ENCODE measurements around the gene FCER2.

The FCER2 gene

GRCh38 chr19:7677669-7678311, 24.1 kb downstream of the FCER2 start:
- DNase-seq (ENCODE audit: low spot score), result no peak

DNA sequence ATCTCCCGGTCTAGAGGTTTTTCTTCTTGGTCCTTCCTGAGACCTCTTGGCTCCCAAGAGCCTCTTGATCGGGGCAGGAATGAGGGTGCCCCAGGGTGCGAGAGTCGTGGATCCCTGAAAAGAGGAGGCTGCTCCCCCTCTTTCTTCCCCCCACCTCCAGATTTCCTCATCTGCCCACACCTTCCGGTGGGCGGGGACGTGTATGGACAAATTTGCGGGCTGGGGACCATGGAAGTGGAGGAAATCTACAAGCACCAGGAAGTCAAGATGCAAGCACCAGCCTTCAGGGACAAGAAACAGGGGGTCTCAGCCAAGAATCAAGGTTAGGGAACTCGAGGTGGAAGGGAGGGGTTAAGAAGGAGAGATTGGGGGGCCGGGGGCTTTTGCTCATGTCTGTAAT, 25.1 kb downstream of the FCER2 start, which contains the start of gene MCEMP1:
MCEMP1 (plus strand) TSS at position 237 of the 400 bp plus-strand sequence; CDS start at position 268, 31 bp downstream.
- DNase-seq (ENCODE audit: low spot score), result no peak

DNA sequence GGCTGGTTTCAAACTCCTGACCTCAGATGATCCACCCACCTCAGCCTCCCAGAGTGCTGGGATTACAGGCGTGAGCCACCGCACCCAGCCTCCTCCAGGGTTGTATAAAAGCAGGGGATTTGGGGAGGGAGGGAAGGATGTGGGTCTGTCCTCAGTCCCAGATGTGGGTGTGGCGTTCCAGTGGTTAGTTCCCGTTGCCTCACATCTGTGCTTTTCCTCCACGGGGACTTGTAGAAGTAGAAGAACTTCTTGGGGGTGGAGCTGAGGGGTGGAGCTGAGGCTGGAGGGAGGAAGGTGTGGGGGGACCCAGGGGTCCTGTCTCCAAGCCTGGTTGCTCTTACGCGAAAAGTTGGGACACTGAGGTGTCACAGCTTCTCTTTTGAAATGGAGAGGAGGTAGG, 25.6 kb downstream of the FCER2 start:
- DNase-seq (ENCODE audit: low spot score), result no peak

GRCh38 chr19:7674010-7675005, 27.6 kb downstream of the FCER2 start:
- no peak for DNase-seq (ENCODE audit: low spot score)

GRCh38 chr19:7672522-7672921, 29.4 kb downstream of the FCER2 start:
- DNase-seq (ENCODE audit: low spot score), result no peak

- no peak for DNase-seq (ENCODE audit: low spot score)
These were observed 31.1 kb downstream of the FCER2 start for GRCh38 chr19:7670790-7671189.

GRCh38 chr19:7670150-7670783, 31.7 kb downstream of the FCER2 start:
- no peak for DNase-seq (ENCODE audit: low spot score)

DNA sequence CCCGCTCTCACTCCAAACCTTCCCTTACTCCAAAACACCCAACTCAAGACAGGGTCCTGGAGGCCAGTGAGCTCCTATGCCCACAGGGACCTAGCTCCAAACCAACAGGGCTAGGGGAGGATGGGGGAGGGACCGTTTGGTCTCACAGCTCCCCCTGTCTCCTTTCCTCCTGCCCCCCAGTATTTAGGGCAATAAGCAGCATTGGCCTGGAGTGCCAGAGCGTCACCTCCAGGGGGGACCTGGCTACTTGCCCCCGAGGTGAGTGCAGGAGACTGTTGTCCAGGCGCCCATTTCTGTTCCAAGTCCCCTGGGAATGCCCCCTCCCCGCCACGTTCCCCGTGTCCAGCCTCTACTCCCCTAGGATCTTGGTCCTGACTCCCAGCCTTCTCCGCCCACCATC, 32.3 kb downstream of the FCER2 start:
- no peak for DNase-seq (ENCODE audit: low spot score)

DNA sequence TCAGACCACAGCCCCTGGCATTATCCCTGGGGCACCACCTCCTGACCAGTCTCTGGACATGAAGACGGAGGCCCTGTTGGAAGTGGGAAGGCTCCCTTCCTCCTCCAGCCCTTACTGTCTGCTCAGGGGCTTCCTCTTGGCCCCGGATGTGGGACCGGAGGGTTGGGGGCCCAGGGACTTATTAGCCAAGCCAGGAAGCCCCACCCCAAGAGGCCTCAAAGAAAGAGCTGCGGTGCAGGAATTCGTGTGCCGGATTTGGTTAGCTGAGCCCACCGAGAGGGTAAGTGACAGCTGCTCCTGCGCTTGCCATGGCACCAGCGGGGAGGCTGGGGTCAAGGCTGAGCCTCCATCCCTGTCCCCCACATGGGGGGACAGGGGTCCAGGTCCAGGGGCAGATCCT, 33.1 kb downstream of the FCER2 start, which contains the start of gene RETN:
RETN (plus strand) TSS at position 208 of the 400 bp plus-strand sequence. CDS start 278 bp downstream, outside the sequence.
- DNase-seq (ENCODE audit: low spot score), result no peak

GRCh38 chr19:7665076-7665475, 36.9 kb downstream of the FCER2 start:
- DNase-seq (ENCODE audit: low spot score), result no peak

- DNase-seq (ENCODE audit: low spot score), result no peak
These were observed 38.2 kb downstream of the FCER2 start for GRCh38 chr19:7663706-7664105.

- DNase-seq (ENCODE audit: low spot score), result no peak
These were observed 39.3 kb downstream of the FCER2 start for GRCh38 chr19:7662657-7663056.

DNA sequence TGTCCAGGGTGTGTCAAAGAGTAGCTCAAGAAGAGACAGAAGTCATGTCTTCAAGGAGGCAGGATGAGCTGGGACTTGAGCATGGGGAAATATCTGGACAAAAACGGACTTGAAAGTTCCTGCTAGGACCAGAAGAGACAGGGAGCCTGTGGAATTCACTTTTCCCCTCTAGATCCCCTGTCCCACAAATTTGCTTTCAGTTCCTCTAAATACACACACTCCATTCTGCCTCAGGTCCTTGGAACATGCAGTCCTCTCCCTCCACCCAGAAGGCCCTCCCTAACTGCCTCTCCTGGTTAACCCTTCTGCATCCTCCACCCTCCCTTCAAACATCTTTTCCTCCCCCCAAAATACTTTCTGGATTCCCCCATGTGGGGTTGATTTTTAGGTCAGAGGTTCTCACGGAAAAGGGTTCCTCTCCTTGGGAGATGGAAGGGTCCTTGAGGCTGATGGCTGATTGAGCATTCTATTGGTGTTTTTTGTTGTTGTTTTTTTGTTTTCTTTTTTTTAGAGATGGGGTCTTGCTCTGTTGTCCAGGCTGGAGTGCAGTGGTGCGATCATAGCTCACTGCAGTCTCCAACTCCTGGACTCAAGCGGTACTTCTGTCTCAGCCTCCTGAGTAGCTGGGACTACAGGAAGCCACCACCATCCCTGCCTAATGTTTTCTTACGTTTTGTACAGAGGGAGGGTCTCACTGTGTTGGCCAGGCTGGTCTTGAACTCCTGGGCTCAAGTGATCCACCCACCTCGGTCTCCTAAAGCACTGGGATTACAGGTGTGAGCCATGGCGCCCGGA, 40.0 kb downstream of the FCER2 start:
- no peak for DNase-seq (ENCODE audit: low spot score)

- DNase-seq (ENCODE audit: low spot score), result no peak
These were observed 43.7 kb downstream of the FCER2 start for GRCh38 chr19:7658219-7658686.

DNA sequence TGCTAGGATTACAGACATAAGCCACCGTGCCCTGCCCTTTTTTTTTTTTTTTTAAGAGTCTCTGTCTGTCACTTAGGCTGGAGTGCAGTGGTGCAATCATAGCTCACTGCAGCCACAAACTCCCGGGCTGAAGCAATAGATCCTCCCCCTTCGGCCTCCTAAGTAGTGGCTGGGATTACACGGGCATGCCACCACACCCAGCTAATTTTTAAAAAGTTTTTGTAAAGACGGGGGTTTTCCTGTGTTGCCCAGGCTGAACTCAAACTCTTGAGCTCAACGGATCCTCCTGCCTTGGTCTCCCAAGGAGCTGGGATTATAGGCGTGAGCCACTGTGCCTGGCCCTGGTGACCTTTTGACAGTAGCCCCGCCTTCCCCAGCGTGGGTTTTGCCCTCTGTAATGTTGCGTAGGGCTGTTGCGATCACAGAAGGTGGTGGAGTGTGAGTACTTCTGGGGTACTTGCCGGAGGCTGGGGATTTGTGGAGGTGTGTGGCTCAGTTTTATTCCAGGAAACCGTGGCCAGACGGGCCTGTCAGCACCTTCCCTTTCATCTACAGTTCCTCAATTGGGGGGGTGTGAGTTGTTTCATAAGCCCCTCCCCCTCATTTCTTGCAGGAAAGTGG, 44.7 kb downstream of the FCER2 start:
- no peak for DNase-seq (ENCODE audit: low spot score)

DNA sequence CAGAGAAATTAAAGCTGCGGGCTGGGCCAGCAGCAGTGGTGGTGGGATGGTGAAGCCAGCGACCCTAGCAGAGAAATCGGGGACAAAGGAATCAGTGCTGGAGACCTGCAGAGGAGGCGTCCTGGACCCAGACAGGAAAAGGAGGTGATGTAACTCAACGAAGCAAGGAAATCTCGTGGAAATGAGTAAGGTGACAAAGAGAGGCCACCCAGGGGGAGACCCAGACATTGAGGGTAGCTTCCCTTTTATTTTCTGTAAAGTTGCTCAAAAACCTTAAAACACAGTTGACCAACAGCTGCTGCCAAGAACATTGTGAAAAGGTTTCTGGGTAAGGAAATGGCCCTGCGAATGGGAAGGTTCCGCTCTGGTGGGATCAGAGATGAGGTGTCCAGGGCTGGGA, 46.4 kb downstream of the FCER2 start:
- DNase-seq (ENCODE audit: low spot score), result no peak

GRCh38 chr19:7654401-7654800, 47.5 kb downstream of the FCER2 start:
- DNase-seq (ENCODE audit: low spot score), result no peak

- DNase-seq (ENCODE audit: low spot score), result peak; percentile 88
These were observed 49.8 kb downstream of the FCER2 start for GRCh38 chr19:7652061-7652641.

DNA sequence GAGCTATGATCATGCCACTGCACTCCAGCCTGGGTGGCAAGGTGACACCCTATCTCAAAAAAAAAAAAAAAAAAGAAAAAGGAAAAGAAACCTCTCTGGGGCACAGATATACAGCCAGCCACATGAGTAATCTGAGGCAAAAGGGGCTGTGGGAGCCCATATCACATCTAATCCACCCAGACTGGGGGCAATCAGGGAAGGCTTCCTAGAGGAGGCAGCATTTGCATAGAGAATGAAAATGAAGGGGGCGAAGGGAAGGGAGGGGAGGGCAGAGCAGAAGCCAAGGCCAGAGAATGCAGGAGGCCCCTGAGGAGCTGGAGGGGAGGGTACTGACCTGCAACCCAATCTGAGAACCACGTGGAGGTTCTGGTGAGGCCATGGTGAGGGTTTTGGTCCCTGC, 51.8 kb downstream of the FCER2 start:
- DNase-seq (ENCODE audit: low spot score), result no peak

- no peak for DNase-seq (ENCODE audit: low spot score)
These were observed 53.5 kb downstream of the FCER2 start for GRCh38 chr19:7648265-7649014.
